Loucy (cell line): ENCODE results near the gene KL.

Experiments
- H2AFZ ChIP-seq: fragments of 200-600 bp; sonication (generic); 2 replicates; pipeline ENCODE4 v1.6.0; 2016; ENCODE audit warnings: antibody characterized with exemption, mild to moderate bottlenecking, low read length, moderate library complexity
- H3F3A ChIP-seq: fragments of 200-600 bp; 2 replicates; pipeline ENCODE4 v1.6.0; 2016; ENCODE audit warnings: antibody characterized with exemption, low read depth, mild to moderate bottlenecking
- H3K27me3 ChIP-seq: fragments of 200-600 bp; sonication (generic); 2 replicates; pipeline ENCODE4 v1.6.1; 2014; ENCODE audit warnings: low read length, mild to moderate bottlenecking; ENCODE audit not compliant: insufficient read depth, poor library complexity, severe bottlenecking
- H3K36me3 ChIP-seq: fragments of 200-600 bp; sonication (generic); 2 replicates; pipeline ENCODE4 v1.6.1; 2016; ENCODE audit warnings: low read length; ENCODE audit not compliant: insufficient read depth
- H3K4me1 ChIP-seq: fragments of 200-600 bp; sonication (generic); 2 replicates; pipeline ENCODE4 v1.5.1; 2014; ENCODE audit warnings: low read length, mild to moderate bottlenecking; ENCODE audit not compliant: insufficient read depth, poor library complexity, severe bottlenecking
- H3K4me2 ChIP-seq: fragments of 200-600 bp; sonication (generic); 2 replicates; pipeline ENCODE4 v1.6.0; 2014; ENCODE audit warnings: antibody characterized with exemption, low read length, low read depth, mild to moderate bottlenecking; ENCODE audit not compliant: poor library complexity, severe bottlenecking
- H3K4me3 ChIP-seq: fragments of 200-600 bp; sonication (generic); 2 replicates; pipeline ENCODE4 v1.5.1; 2014; ENCODE audit warnings: low read length, mild to moderate bottlenecking, mixed read lengths; ENCODE audit not compliant: poor library complexity, severe bottlenecking
- H3K79me2 ChIP-seq: fragments of 200-600 bp; sonication (generic); 2 replicates; pipeline ENCODE4 v1.6.1; 2014; ENCODE audit warnings: low read length; ENCODE audit not compliant: insufficient read depth
- H3K9ac ChIP-seq: fragments of 200-600 bp; sonication (generic); 2 replicates; pipeline ENCODE4 v1.6.0; 2014; ENCODE audit warnings: mild to moderate bottlenecking, low read depth, low read length, moderate library complexity; ENCODE audit not compliant: poor library complexity, severe bottlenecking
- H3K9me2 ChIP-seq: fragments of 200-600 bp; sonication (generic); replicated peaks from 2 replicates; pipeline ENCODE4 v1.6.1; 2016; ENCODE audit warnings: low read depth, low read length, mixed read lengths
- H3K9me3 ChIP-seq: fragments of 200-600 bp; sonication (generic); 2 replicates; pipeline ENCODE4 v1.6.1; 2014; ENCODE audit warnings: mild to moderate bottlenecking, antibody characterized with exemption, low read length, low read depth; ENCODE audit not compliant: insufficient read depth
- H4K20me1 ChIP-seq: fragments of 200-600 bp; sonication (generic); 2 replicates; pipeline ENCODE4 v1.6.0; 2014; ENCODE audit warnings: antibody characterized with exemption, low read length, mild to moderate bottlenecking; ENCODE audit not compliant: insufficient read depth, poor library complexity, severe bottlenecking
- CTCF ChIP-seq: fragments of 200-600 bp; sonication (generic); conservative IDR thresholded peaks from 2 replicates; pipeline ENCODE4 v1.5.1; 2014; ENCODE audit warnings: mild to moderate bottlenecking, antibody characterized with exemption, low read length
- EZH2phosphoT487 ChIP-seq: fragments of 200-600 bp; IDR thresholded peaks from 2 replicates; pipeline ENCODE4 v1.6.1; 2018; ENCODE audit warnings: antibody characterized with exemption, mild to moderate bottlenecking, moderate library complexity, borderline replicate concordance

Gene KL

DNA sequence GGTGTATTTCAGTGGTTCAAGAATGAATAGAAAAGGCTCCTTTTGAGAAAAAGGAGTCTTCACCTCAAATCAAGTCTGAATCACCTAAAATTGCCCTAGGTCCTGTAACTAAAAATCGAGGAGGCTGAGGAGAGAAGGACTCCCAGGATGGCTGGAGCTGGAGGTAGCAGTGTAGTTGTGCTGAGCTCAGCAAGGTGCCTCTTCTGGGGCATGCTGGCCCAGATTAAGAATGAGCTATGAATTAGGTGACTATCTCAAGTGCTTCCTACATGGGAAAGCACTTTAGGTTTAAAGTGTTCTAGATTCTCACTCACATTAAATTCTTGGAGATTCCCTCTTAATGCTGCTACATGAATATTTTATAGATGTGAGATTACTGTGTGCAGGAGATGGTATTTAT, 28.8 kb upstream of the KL start:
- Histone ChIP-seq H3K4me2 (no peak overlapping the region), H2AFZ (no peak overlapping the region), H3K27me3 (no peaks in the 10 kb centered on the region), H3K9ac (no peak overlapping the region), H3F3A (no peaks in the 10 kb centered on the region), H3K36me3 (no peaks in the 10 kb centered on the region), H4K20me1 (no peaks in the 10 kb centered on the region), H3K79me2 (no peaks in the 10 kb centered on the region), H3K4me1 (no peaks in the 10 kb centered on the region), H3K9me2 (no peaks in the 10 kb centered on the region), H3K4me3 (no peak overlapping the region), H3K9me3 (no peaks in the 10 kb centered on the region)
- TF ChIP-seq EZH2phosphoT487 (no peak), CTCF (no peak)

DNA sequence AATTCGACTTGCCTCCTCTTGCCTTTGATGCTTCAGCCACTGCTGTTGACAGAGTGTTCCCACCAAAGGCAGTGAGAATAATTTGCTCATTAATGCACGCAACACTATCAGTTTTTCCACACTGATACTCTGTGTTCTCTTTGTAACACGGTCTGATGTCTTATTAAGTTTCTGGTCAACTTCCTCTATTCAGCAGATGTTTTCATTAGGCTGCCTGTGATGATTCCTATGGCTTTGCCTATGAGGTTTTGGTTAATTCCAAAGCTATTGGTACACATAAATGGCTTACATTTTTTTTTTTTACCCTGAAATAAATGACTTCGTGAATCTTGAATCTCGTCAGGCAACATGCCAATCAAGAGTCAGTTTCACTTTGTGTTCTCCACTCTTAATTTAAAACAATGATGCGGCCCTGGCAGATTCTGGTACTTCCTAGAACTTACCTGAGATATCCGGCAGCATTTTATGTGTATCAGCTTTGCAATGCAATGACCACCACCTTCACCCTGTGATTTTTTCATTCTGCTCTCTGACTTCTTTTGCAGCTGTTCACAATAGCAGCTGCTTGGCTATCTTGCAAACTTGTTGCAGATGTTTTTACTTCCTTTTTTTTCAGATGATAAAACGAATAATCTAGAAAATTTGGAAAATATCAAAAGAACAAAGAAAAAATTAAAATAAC, 27.5 kb upstream of the KL start:
- H4K20me1 ChIP-seq = no peaks in the 10 kb centered on the region
- H3K27me3 ChIP-seq = no peaks in the 10 kb centered on the region
- no peaks in the 10 kb centered on the region for H3K4me1 ChIP-seq
- no peak overlapping the region for H3K4me3 ChIP-seq
- H2AFZ ChIP-seq = no peak overlapping the region
- H3K79me2 ChIP-seq = no peaks in the 10 kb centered on the region
- H3K9me3 ChIP-seq = no peaks in the 10 kb centered on the region
- no peaks in the 10 kb centered on the region for H3K9me2 ChIP-seq
- TF ChIP-seq EZH2phosphoT487 (no peak), CTCF (no peak)
- H3K9ac ChIP-seq = no peak overlapping the region
- H3K36me3 ChIP-seq = no peaks in the 10 kb centered on the region
- H3F3A ChIP-seq = no peaks in the 10 kb centered on the region
- H3K4me2 ChIP-seq = no peak overlapping the region

DNA sequence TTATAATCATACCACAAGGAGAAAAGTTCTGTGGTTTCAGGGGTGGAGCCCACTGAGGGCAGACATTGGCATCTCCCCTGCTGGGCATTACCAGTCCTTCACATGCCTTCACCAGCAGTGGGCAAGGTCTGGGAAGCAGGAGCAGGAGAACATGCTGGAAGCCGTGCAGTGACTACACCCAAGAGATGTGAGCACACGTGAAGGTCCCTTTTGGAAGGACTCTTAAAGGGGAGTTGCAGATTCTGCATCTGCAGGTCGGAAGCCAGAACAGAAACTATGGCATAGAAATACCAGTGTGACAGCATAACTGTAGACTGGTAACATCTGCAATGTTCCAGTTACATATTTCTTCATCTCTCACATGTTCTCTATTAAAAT, 26.9 kb upstream of the KL start:
- no peaks in the 10 kb centered on the region for H3F3A ChIP-seq
- no peak overlapping the region for H3K9ac ChIP-seq
- H3K9me3 ChIP-seq = no peaks in the 10 kb centered on the region
- H4K20me1 ChIP-seq = no peaks in the 10 kb centered on the region
- H3K36me3 ChIP-seq = no peaks in the 10 kb centered on the region
- H3K4me3 ChIP-seq = no peak overlapping the region
- H3K9me2 ChIP-seq = no peaks in the 10 kb centered on the region
- no peaks in the 10 kb centered on the region for H3K27me3 ChIP-seq
- H2AFZ ChIP-seq = no peak overlapping the region
- H3K79me2 ChIP-seq = no peaks in the 10 kb centered on the region
- H3K4me2 ChIP-seq = no peak overlapping the region
- H3K4me1 ChIP-seq = no peaks in the 10 kb centered on the region
- TF ChIP-seq EZH2phosphoT487 (no peak), CTCF (no peak)
